HEK293T (cell line): ENCODE data around the gene MCF2L.

Experiments used
- FOXA1 ChIP-seq: fragments of 450-650 bp; IDR thresholded peaks from 2 replicates; pipeline ENCODE4 v1.6.1; 2016; ENCODE audit warnings: mild to moderate bottlenecking
- FOXK2 ChIP-seq: fragments of 450-650 bp; IDR thresholded peaks from 2 replicates; pipeline ENCODE4 v1.6.1; 2016; ENCODE audit warnings: mild to moderate bottlenecking
- FOXM1 ChIP-seq: fragments of 450-650 bp; IDR thresholded peaks from 2 replicates; pipeline ENCODE4 v1.6.1; 2017; ENCODE audit warnings: mild to moderate bottlenecking, borderline replicate concordance
- PKNOX1 ChIP-seq: fragments of 450-650 bp; IDR thresholded peaks from 2 replicates; pipeline ENCODE4 v1.6.1; 2016
- SP1 ChIP-seq: fragments of 450-650 bp; IDR thresholded peaks from 2 replicates; pipeline ENCODE4 v1.6.1; 2017
- SUZ12 ChIP-seq: fragments of 450-650 bp; IDR thresholded peaks from 2 replicates; pipeline ENCODE4 v1.6.1; 2016; ENCODE audit warnings: mild to moderate bottlenecking
- TARDBP ChIP-seq: fragments of 450-650 bp; IDR thresholded peaks from 2 replicates; pipeline ENCODE4 v1.6.1; 2016

- TF ChIP-seq SUZ12 (no peak), SP1 (no peak), FOXA1 (no peak), PKNOX1 (no peak), FOXM1 (no peak), TARDBP (no peak), FOXK2 (no peak)
These were observed 81.9 kb downstream of the MCF2L start for GRCh38 chr13:113050734-113051431.
